Glutamatergic neuron (in vitro differentiated cells): ENCODE measurements around the gene LAMA2. TPM values are rescaled to one million over a fixed set of nuclear protein-coding genes. Genes with fewer than 3 reads are reported as not detected.

Experiments
- DNase-seq: peaks from one replicate; pipeline ENCODE4 v3.0.0; 2022
- H3K27ac Mint-ChIP-seq: one replicate; pipeline ENCODE4 v1.8.0; 2020; ENCODE audit warnings: mild to moderate bottlenecking, mixed read lengths, inconsistent platforms; ENCODE audit not compliant: unreplicated experiment
- H3K27me3 Mint-ChIP-seq: one replicate; pipeline ENCODE4 v1.8.0; 2020; ENCODE audit warnings: mild to moderate bottlenecking, moderate library complexity, mixed read lengths, inconsistent platforms; ENCODE audit not compliant: unreplicated experiment
- H3K36me3 Mint-ChIP-seq: one replicate; pipeline ENCODE4 v1.8.0; 2020; ENCODE audit warnings: mild to moderate bottlenecking, mixed read lengths, inconsistent platforms; ENCODE audit not compliant: unreplicated experiment
- H3K4me1 Mint-ChIP-seq: one replicate; pipeline ENCODE4 v1.8.0; 2020; ENCODE audit warnings: mild to moderate bottlenecking, low read depth, mixed read lengths, inconsistent platforms; ENCODE audit not compliant: unreplicated experiment
- H3K4me3 Mint-ChIP-seq: one replicate; pipeline ENCODE4 v1.8.0; 2020; ENCODE audit warnings: mild to moderate bottlenecking, mixed read lengths, inconsistent platforms; ENCODE audit not compliant: unreplicated experiment
- H3K9me3 Mint-ChIP-seq: one replicate; pipeline ENCODE4 v1.8.0; 2020; ENCODE audit warnings: mild to moderate bottlenecking, moderate library complexity, mixed read lengths, inconsistent platforms; ENCODE audit not compliant: unreplicated experiment
- total RNA-seq: library from RNA; stranded (reverse); fragmentation: NEBNext Ultra II Directional; extraction: Animal tissue kit (Norgen Biotek cat#: 25700); gene quantifications from one replicate; pipeline ENCODE4 v1.2.1, GENCODE V29; 2021; ENCODE audit not compliant: unreplicated experiment
- TF ChIP-seq, protein P1 (sequence below): fragments of 200-600 bp; sonication (generic); IDR thresholded peaks from one replicate; pipeline ENCODE4 v1.5.0; 2021; ENCODE audit not compliant: partially characterized antibody, unreplicated experiment

Gene LAMA2
- total RNA-seq, 1 donor from 2014 or later: 2.4 TPM

DNA sequence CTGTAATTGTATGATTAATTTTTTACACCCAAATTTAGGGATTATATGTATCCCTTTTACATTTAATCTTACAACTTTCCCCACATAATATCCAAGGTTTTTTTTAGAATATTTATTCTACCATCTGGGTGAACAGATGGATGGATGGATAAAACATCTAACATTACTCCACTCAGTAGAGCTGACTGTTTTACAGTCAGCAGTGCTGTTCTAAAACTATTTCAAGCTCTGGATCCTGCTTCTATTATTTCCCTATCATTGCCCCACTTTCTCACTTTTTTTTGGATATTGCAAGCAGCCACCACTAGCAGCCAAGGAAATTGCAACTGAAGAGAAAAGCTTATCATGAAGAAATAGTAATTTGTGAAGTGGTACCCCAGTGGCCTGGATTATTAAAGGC is 653.3 kb downstream of the LAMA2 start:
- TF ChIP-seq, protein P1, sequence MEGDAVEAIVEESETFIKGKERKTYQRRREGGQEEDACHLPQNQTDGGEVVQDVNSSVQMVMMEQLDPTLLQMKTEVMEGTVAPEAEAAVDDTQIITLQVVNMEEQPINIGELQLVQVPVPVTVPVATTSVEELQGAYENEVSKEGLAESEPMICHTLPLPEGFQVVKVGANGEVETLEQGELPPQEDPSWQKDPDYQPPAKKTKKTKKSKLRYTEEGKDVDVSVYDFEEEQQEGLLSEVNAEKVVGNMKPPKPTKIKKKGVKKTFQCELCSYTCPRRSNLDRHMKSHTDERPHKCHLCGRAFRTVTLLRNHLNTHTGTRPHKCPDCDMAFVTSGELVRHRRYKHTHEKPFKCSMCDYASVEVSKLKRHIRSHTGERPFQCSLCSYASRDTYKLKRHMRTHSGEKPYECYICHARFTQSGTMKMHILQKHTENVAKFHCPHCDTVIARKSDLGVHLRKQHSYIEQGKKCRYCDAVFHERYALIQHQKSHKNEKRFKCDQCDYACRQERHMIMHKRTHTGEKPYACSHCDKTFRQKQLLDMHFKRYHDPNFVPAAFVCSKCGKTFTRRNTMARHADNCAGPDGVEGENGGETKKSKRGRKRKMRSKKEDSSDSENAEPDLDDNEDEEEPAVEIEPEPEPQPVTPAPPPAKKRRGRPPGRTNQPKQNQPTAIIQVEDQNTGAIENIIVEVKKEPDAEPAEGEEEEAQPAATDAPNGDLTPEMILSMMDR: no peak
- Mint-ChIP-seq H3K9me3 (no peaks in the 10 kb centered on the region), H3K27me3 (no peaks in the 10 kb centered on the region), H3K36me3 (peaks cover 10% of the 10 kb centered on the region), H3K27ac (no peak overlapping the region), H3K4me3 (no peak overlapping the region), H3K4me1 (peaks cover 18% of the 10 kb centered on the region)
- no peak for DNase-seq

DNA sequence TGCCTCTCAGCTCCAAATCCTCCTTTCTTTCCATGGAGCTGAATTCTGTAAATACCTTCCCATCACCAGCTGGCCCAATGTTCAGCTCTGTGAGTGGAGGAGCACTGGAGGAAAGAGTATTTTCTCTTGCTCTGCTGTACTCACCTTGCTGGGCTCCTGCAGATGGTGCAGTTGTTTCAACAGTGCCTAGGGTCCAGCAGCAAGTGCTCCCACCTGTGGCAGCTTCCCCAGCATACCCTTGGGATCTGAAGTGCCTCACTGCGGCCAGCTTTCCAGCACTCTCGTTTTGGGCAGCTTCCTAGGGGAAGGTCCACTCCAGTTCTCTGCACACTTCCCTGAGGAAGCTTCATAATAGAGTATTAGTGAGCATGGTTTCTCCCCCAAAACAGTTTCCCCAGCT is 656.1 kb downstream of the LAMA2 start:
- TF ChIP-seq, protein P1: no peak
- no peaks in the 10 kb centered on the region for H3K27me3 Mint-ChIP-seq
- DNase-seq: no peak

DNA sequence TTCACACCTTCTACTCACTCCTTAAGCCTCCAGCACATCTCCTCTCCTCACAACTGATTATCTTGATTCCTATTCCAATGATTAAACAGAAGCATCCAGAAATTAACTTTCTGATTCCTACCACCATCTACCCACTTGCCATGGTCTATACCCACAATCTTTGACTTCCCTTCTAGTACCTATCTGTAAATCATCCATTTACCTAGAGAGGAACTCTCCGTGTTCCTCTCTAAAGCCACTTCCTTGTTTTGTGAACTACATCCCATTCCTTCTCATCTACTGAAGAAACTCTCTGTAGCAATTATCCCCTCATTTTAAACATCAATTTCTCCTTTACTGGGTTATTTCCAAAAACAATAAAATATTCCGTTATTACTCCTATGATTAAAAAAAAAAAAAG is 659.8 kb downstream of the LAMA2 start:
- TF ChIP-seq, protein P1: no peak
- DNase-seq: no peak
- Mint-ChIP-seq H3K4me3 (no peak overlapping the region), H3K9me3 (no peaks in the 10 kb centered on the region), H3K27me3 (no peaks in the 10 kb centered on the region), H3K4me1 (peaks cover 12% of the 10 kb centered on the region), H3K36me3 (no peaks in the 10 kb centered on the region), H3K27ac (no peak overlapping the region)

More for the DNA sequence above, 656.1 kb downstream of the LAMA2 start:
- H3K36me3 Mint-ChIP-seq: peaks cover 3% of the 10 kb centered on the region
- no peak overlapping the region for H3K4me3 Mint-ChIP-seq
- no peaks in the 10 kb centered on the region for H3K9me3 Mint-ChIP-seq
- no peak overlapping the region for H3K27ac Mint-ChIP-seq
- peaks cover 18% of the 10 kb centered on the region for H3K4me1 Mint-ChIP-seq

DNA sequence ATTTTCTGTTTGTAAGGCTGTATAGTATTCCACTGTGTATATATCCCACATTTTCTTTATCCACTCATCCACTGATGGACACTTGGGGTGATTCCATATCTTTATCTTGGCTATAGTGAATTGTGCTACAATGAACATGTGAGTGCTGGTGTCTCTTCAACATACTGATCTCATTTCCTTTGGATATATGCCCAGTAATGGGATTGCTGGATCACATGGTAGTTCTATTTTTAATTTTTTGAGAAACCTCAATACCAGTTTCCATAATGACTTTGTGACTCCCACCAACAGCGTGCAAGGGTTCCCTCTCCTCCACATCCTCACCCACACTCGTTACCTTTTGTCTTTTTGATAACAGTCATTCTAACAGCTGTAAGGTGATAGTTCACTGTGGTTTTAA is 661.0 kb downstream of the LAMA2 start:
- Mint-ChIP-seq H3K4me1 (peaks cover 3% of the 10 kb centered on the region), H3K36me3 (no peaks in the 10 kb centered on the region), H3K27ac (no peak overlapping the region), H3K27me3 (no peaks in the 10 kb centered on the region), H3K4me3 (no peak overlapping the region), H3K9me3 (no peaks in the 10 kb centered on the region)
- no peak for DNase-seq
- TF ChIP-seq, protein P1: no peak

DNA sequence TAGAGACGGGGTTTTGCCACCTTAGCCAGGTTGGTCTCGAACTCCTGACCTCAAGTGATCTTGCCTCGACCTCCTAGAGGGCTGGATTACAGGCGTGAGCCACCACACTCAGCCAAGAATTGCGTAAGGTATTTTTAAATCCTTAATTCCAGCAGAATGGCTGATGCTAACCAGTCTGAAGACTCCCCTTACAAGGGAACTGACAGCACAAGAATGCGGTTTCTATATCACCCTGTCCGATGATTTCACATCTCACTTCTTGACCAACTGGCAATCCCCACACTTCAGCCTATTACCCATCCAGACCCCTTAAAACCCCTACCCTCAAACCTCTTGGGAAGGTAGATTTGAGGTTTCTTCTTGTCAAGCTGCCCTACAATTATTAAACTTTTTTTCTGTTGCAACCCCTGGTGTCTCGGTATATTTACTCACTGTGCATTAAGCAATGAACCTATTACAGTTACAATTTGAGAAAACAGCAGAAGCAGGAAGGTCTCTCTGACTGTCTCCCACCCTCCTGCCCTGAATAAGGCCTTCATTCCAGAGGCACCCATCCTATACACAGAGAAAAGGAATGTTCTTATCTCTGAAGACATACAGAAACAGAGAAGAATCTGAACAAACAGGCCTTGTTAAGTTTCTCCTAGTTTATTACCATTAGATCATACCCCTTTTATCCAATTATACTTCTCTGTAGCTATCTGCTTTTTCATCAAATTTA is 662.1 kb downstream of the LAMA2 start:
- H3K27me3 Mint-ChIP-seq: no peaks in the 10 kb centered on the region
- no peaks in the 10 kb centered on the region for H3K36me3 Mint-ChIP-seq

More for the DNA sequence above, 662.1 kb downstream of the LAMA2 start:
- Mint-ChIP-seq H3K27ac (no peak overlapping the region), H3K9me3 (no peaks in the 10 kb centered on the region), H3K4me3 (no peak overlapping the region), H3K4me1 (no peaks in the 10 kb centered on the region)
- TF ChIP-seq, protein P1: no peak
- no peak for DNase-seq
